GM19468 (cell line): ENCODE results near the gene ABTB1.
"Not testable (repeated sequence)": the region's sequence is repeated elsewhere in the genome, so short reads cannot be mapped to it uniquely, and the experiment has no call there.

Experiments
- ATAC-seq: cut with Tn5 transposase; IDR thresholded peaks from one replicate; pipeline ENCODE4 v1.9.1; 2021; ENCODE audit warnings: mild to moderate bottlenecking, moderate library complexity, moderate number of reproducible peaks; ENCODE audit not compliant: unreplicated experiment; ENCODE audit errors: extremely low read depth

The ABTB1 gene

GRCh38 chr3:127647166-127647844 is 25.4 kb upstream of the ABTB1 start:
- ATAC-seq, result no peak

GRCh38 chr3:127647845-127648204 is 24.9 kb upstream of the ABTB1 start:
- ATAC-seq, result no peak

GRCh38 chr3:127650236-127650635 is 22.5 kb upstream of the ABTB1 start:
- no peak for ATAC-seq

- no peak for ATAC-seq
Observed at GRCh38 chr3:127651516-127652172, 21.1 kb upstream of the ABTB1 start.

GRCh38 chr3:127652246-127652995 is 20.3 kb upstream of the ABTB1 start:
- no peak for ATAC-seq

- ATAC-seq, result no peak
Observed at GRCh38 chr3:127654374-127654773, 18.4 kb upstream of the ABTB1 start.

GRCh38 chr3:127654993-127655392 is 17.8 kb upstream of the ABTB1 start:
- not testable (repeated sequence) for ATAC-seq

GRCh38 chr3:127655641-127656040 is 17.1 kb upstream of the ABTB1 start:
- no peak for ATAC-seq

- ATAC-seq, result no peak
Observed at GRCh38 chr3:127656906-127657305, 15.8 kb upstream of the ABTB1 start.

GRCh38 chr3:127658234-127658633 is 14.5 kb upstream of the ABTB1 start:
- ATAC-seq, result no peak

- no peak for ATAC-seq
Observed at GRCh38 chr3:127660621-127661251, 12.0 kb upstream of the ABTB1 start.

- ATAC-seq, result no peak
Observed at GRCh38 chr3:127661600-127661999, 11.2 kb upstream of the ABTB1 start.

GRCh38 chr3:127662001-127662469 is 10.7 kb upstream of the ABTB1 start:
- no peak for ATAC-seq

GRCh38 chr3:127663151-127663550 is 9.6 kb upstream of the ABTB1 start:
- ATAC-seq, result no peak

GRCh38 chr3:127665165-127665564 is 7.6 kb upstream of the ABTB1 start:
- ATAC-seq, result no peak

- ATAC-seq, result no peak
Observed at GRCh38 chr3:127665586-127665985, 7.2 kb upstream of the ABTB1 start.

- no peak for ATAC-seq
Observed at GRCh38 chr3:127666676-127667075, 6.1 kb upstream of the ABTB1 start.

GRCh38 chr3:127667119-127667681 is 5.6 kb upstream of the ABTB1 start:
- ATAC-seq, result no peak

GRCh38 chr3:127668906-127669305 is 3.8 kb upstream of the ABTB1 start:
- no peak for ATAC-seq

GRCh38 chr3:127669541-127670228 is 3.1 kb upstream of the ABTB1 start:
- ATAC-seq, result no peak
